ENCODE measurements around the gene TCF7L1. TPM values are rescaled to one million over a fixed set of nuclear protein-coding genes. Genes with fewer than 3 reads are reported as not detected.

The TCF7L1 gene
- total and polyA plus RNA-seq, 2 donors (not counting 3 experiments of a cell fraction or from before 2014, with no cell fraction given): 9.6 to 17.4 TPM

GRCh38 chr2:85354286-85355072 is 221.3 kb downstream of the TCF7L1 start, which contains the start of the genes ELMOD3 and RETSAT:
Gene ELMOD3, plus strand, starts transcription at chr2:85354769. Its CDS starts 2,430 bp downstream, at chr2:85357199.
Gene RETSAT, minus strand, starts transcription at chr2:85354528. Its CDS starts 21 bp downstream, at chr2:85354507.
- Histone ChIP-seq H3K27me3 (ENCODE audit: control insufficient read depth in 2 of 2, insufficient read depth in 2 of 2, low read length in 2 of 2) (no peaks in the 10 kb centered on the region), H3K9ac (replicated peaks; ENCODE audit: extremely low read depth, insufficient read depth, low read length) (peak within 1 kb of the TSS; percentile 93), H3K4me3 (replicated peaks in 1 of 3; ENCODE audit: insufficient read depth in 1 of 3, low read depth in 1 of 3, low read length in 3 of 3) (peak within 1 kb of the TSS; percentile 78 to 97 (median 87)), H3K4me2 (ENCODE audit: insufficient read depth, low read length) (peak within 1 kb of the TSS; percentile 77), H3K79me2 (ENCODE audit: control insufficient read depth, insufficient read depth, low read length) (peaks cover 17% of the 10 kb centered on the region), H2AFZ (ENCODE audit: low read depth, low read length) (peak within 1 kb of the TSS; percentile 98), H3K4me1 (ENCODE audit: control insufficient read depth, extremely low read depth, insufficient read depth, low read length) (peaks cover 8% of the 10 kb centered on the region), H3K36me3 (ENCODE audit: control insufficient read depth in 2 of 2, extremely low read depth in 1 of 2, insufficient read depth in 2 of 2, low read length in 2 of 2) (peaks cover 7 to 17% of the 10 kb centered on the region in 2 experiments), H4K20me1 (replicated peaks; ENCODE audit: control insufficient read depth, extremely low read depth, insufficient read depth, low read length) (no peaks in the 10 kb centered on the region), H3K27ac (ENCODE audit: insufficient read depth, low read depth, low read length) (peak within 1 kb of the TSS; percentile 44), H3K9me3 (replicated peaks; ENCODE audit: control insufficient read depth, insufficient read depth, low read length) (no peaks in the 10 kb centered on the region), H3K9me1 (replicated peaks; ENCODE audit: control insufficient read depth, extremely low read depth, insufficient read depth, low read length) (no peaks in the 10 kb centered on the region)
- DNase-seq (ENCODE audit: low read depth, low spot score) (peak; percentile 99), FAIRE-seq (peak; percentile 99)
- dilution Hi-C loops (cut with MboI; ENCODE audit: extremely low pct_ligation_motif_present, low sequenced_read_pairs): no loop called here
- TF ChIP-seq POLR2A (IDR thresholded peaks at IDR 0.05; ENCODE audit: low read depth, low read length): peak; percentile 98
- no peak for TF ChIP-seq JUN (IDR thresholded peaks at IDR 0.05; ENCODE audit: borderline replicate concordance, insufficient read depth, insufficient read length, low read depth)
- TF ChIP-seq POLR2AphosphoS5 (IDR thresholded peaks at IDR 0.05; ENCODE audit: insufficient read depth, low read depth, low read length): peak; percentile 99
- no peak for TF ChIP-seq EZH2 (IDR thresholded peaks at IDR 0.05; ENCODE audit: borderline replicate concordance, low read depth, low read length, severe bottlenecking)
- TF ChIP-seq CTCF (IDR thresholded peaks at IDR 0.05; ENCODE audit: extremely low read depth in 1 of 2, insufficient read depth in 1 of 2, low read depth in 1 of 2, low read length in 2 of 2): no peak
- TF ChIP-seq FOS (IDR thresholded peaks at IDR 0.05; ENCODE audit: borderline replicate concordance, insufficient read depth, low read length): no peak
- TF ChIP-seq MAX (IDR thresholded peaks at IDR 0.05; ENCODE audit: insufficient read depth, insufficient read length): no peak
- no TSS peak for BruUV-seq (replicated peaks)
- ChIA-PET POLR2A (interaction anchor here (0.5 to 1.9 kb wide), 9 partner anchors 9 to 194 kb away, joined by 3 to 22 read pairs (median 3); partner anchors contain the start of genes MAT2A and TGOLN2), CTCF (interaction anchor here (0.5 to 1.8 kb wide), 12 partner anchors 11 to 288 kb away, joined by 3 to 8 read pairs (median 3); partner anchors contain the start of genes RNF181 and TGOLN2)
- intact Hi-C loops (cut with micrococcal nuclease): loop anchor here (1.0 to 5.0 kb wide), 3 partner anchors 26 to 198 kb away; partner anchors contain the start of gene SH2D6

All from endothelial cell of umbilical vein (primary cell).